Mammary epithelial cell (primary cell): ENCODE data around the gene SLC1A4.

Experiments
- EZH2 ChIP-seq: IDR thresholded peaks from 2 replicates; pipeline ENCODE4 v1.6.1; 2012; ENCODE audit warnings: low read length, inconsistent platforms, borderline replicate concordance
- TF ChIP-seq, protein P1 (sequence below), 2 donors: IDR thresholded peaks in 1 of 2; conservative IDR thresholded peaks in 1 of 2; 2 replicates each; pipeline ENCODE4 v1.5.1; 2011 to 2012; ENCODE audit warnings: inconsistent platforms in 2 of 2, low read length in 2 of 2, mild to moderate bottlenecking in 2 of 2, control low read depth in 1 of 2, low read depth in 1 of 2; ENCODE audit not compliant: insufficient read depth in 1 of 2; ENCODE audit errors: extremely low read depth in 1 of 2

DNA sequence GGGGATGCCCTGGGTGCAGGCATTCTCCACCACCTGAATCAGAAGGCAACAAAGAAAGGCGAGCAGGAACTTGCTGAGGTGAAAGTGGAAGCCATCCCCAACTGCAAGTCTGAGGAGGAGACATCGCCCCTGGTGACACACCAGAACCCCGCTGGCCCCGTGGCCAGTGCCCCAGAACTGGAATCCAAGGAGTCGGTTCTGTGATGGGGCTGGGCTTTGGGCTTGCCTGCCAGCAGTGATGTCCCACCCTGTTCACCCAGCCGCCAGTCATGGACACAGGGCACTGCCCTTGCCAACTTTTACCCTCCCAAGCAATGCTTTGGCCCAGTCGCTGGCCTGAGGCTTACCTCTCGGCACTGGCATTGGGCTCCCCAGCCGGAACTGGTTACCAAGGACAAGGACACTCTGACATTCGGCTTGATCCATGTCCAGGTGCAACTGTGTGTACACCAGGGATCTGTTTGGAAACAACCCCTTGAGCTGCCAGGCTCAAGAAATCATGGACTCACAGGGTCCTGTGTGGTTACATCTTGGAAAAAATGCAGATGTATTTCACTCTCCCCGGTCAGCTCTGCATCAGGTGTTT is 31.8 kb downstream of the SLC1A4 start:
- TF ChIP-seq, protein P1, sequence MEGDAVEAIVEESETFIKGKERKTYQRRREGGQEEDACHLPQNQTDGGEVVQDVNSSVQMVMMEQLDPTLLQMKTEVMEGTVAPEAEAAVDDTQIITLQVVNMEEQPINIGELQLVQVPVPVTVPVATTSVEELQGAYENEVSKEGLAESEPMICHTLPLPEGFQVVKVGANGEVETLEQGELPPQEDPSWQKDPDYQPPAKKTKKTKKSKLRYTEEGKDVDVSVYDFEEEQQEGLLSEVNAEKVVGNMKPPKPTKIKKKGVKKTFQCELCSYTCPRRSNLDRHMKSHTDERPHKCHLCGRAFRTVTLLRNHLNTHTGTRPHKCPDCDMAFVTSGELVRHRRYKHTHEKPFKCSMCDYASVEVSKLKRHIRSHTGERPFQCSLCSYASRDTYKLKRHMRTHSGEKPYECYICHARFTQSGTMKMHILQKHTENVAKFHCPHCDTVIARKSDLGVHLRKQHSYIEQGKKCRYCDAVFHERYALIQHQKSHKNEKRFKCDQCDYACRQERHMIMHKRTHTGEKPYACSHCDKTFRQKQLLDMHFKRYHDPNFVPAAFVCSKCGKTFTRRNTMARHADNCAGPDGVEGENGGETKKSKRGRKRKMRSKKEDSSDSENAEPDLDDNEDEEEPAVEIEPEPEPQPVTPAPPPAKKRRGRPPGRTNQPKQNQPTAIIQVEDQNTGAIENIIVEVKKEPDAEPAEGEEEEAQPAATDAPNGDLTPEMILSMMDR (conservative IDR thresholded peaks at IDR 0.05 in 1 of 2, IDR thresholded peaks at IDR 0.05 in 1 of 2; ENCODE audit: extremely low read depth in 1 of 2, insufficient read depth in 1 of 2, low read depth in 1 of 2, low read length in 2 of 2) = no peak
- TF ChIP-seq EZH2 = no peak
